Activated CD8-positive, alpha-beta memory T cell treated with anti-CD3 and anti-CD28 coated beads for 48 hours (primary cell): ENCODE measurements around the gene FLVCR2.

ENCODE experiments used
- DNase-seq, 3 experiments: peaks; one replicate each; pipeline ENCODE4 v3.0.0-alpha.2; 2020; ENCODE audit warnings: low read depth in 2 of 3, low spot score in 2 of 3

FLVCR2 gene

GRCh38 chr14:75627406-75627805 lies 49.0 kb downstream of the FLVCR2 start:
- DNase-seq, result no peak

GRCh38 chr14:75628816-75629215 lies 50.4 kb downstream of the FLVCR2 start:
- DNase-seq, result no peak

- DNase-seq, result no peak
These were observed 52.5 kb downstream of the FLVCR2 start for GRCh38 chr14:75630695-75631452.

GRCh38 chr14:75631453-75631831 lies 53.0 kb downstream of the FLVCR2 start:
- no peak for DNase-seq

GRCh38 chr14:75634848-75635247 lies 56.4 kb downstream of the FLVCR2 start:
- DNase-seq, result no peak

GRCh38 chr14:75636100-75636692 lies 57.8 kb downstream of the FLVCR2 start:
- no peak for DNase-seq

GRCh38 chr14:75640876-75641275 lies 62.5 kb downstream of the FLVCR2 start:
- DNase-seq, result no peak

- DNase-seq, result no peak
These were observed 65.6 kb downstream of the FLVCR2 start for GRCh38 chr14:75643985-75644384.

- DNase-seq, result no peak
These were observed 66.6 kb downstream of the FLVCR2 start for GRCh38 chr14:75645056-75645455.

GRCh38 chr14:75646762-75647161 lies 68.3 kb downstream of the FLVCR2 start:
- no peak for DNase-seq

- no peak for DNase-seq
These were observed 69.2 kb downstream of the FLVCR2 start for GRCh38 chr14:75647640-75648039.

- no peak for DNase-seq
These were observed 69.8 kb downstream of the FLVCR2 start for GRCh38 chr14:75648066-75648838.

GRCh38 chr14:75649337-75649736 lies 70.9 kb downstream of the FLVCR2 start:
- DNase-seq, result no peak

GRCh38 chr14:75649773-75650172 lies 71.4 kb downstream of the FLVCR2 start:
- no peak for DNase-seq

- DNase-seq, result no peak
These were observed 72.0 kb downstream of the FLVCR2 start for GRCh38 chr14:75650253-75651058.

GRCh38 chr14:75653563-75653962 lies 75.1 kb downstream of the FLVCR2 start:
- DNase-seq, result no peak

- peak; percentile 45 to 74 (median 65) for DNase-seq
These were observed 75.8 kb downstream of the FLVCR2 start for GRCh38 chr14:75654127-75654732.

GRCh38 chr14:75655235-75655634 lies 76.8 kb downstream of the FLVCR2 start:
- DNase-seq, result no peak

GRCh38 chr14:75657331-75657730 lies 78.9 kb downstream of the FLVCR2 start:
- no peak for DNase-seq

- DNase-seq, result no peak
These were observed 80.5 kb downstream of the FLVCR2 start for GRCh38 chr14:75658957-75659356.

GRCh38 chr14:75660238-75660629 lies 81.8 kb downstream of the FLVCR2 start:
- no peak for DNase-seq
